GM21423 (cell line): Measurements from ENCODE around the gene TBC1D9B.
"Not testable (repeated sequence)": the region's sequence is repeated elsewhere in the genome, so short reads cannot be mapped to it uniquely, and the experiment has no call there.

ENCODE experiments used
- ATAC-seq: cut with Tn5 transposase; IDR thresholded peaks from one replicate; pipeline ENCODE4 v1.9.1; 2021; ENCODE audit warnings: mild to moderate bottlenecking, moderate library complexity; ENCODE audit not compliant: unreplicated experiment

Gene TBC1D9B

GRCh38 chr5:179886190-179886911, 21.3 kb downstream of the TBC1D9B start:
- no peak for ATAC-seq

- no peak for ATAC-seq
Measured at GRCh38 chr5:179885491-179886090, 22.1 kb downstream of the TBC1D9B start.

- ATAC-seq = no peak
Measured at GRCh38 chr5:179883163-179883562, 24.5 kb downstream of the TBC1D9B start.

- no peak for ATAC-seq
Measured at GRCh38 chr5:179882338-179882737, 25.4 kb downstream of the TBC1D9B start.

GRCh38 chr5:179880848-179881590, 26.7 kb downstream of the TBC1D9B start:
- no peak for ATAC-seq

GRCh38 chr5:179880066-179880650, 27.5 kb downstream of the TBC1D9B start:
- ATAC-seq = no peak

GRCh38 chr5:179879690-179880010, 28.0 kb downstream of the TBC1D9B start:
- ATAC-seq = no peak

- ATAC-seq = no peak
Measured at GRCh38 chr5:179879003-179879689, 28.6 kb downstream of the TBC1D9B start.

- ATAC-seq = no peak
Measured at GRCh38 chr5:179878222-179879002, 29.3 kb downstream of the TBC1D9B start.

GRCh38 chr5:179876610-179876952, 31.1 kb downstream of the TBC1D9B start:
- no peak for ATAC-seq

- no peak for ATAC-seq
Measured at GRCh38 chr5:179875741-179876609, 31.7 kb downstream of the TBC1D9B start.

GRCh38 chr5:179874536-179875292, 33.0 kb downstream of the TBC1D9B start:
- no peak for ATAC-seq

- no peak for ATAC-seq
Measured at GRCh38 chr5:179874136-179874535, 33.6 kb downstream of the TBC1D9B start.

- no peak for ATAC-seq
Measured at GRCh38 chr5:179873588-179874110, 34.0 kb downstream of the TBC1D9B start.

GRCh38 chr5:179872828-179873575, 34.7 kb downstream of the TBC1D9B start:
- no peak for ATAC-seq

GRCh38 chr5:179872055-179872827, 35.5 kb downstream of the TBC1D9B start:
- no peak for ATAC-seq

- not testable (repeated sequence) for ATAC-seq
Measured at GRCh38 chr5:179871533-179871932, 36.2 kb downstream of the TBC1D9B start.
